ENCODE data around the gene CNTNAP4. TPM values are rescaled to one million over a fixed set of nuclear protein-coding genes. Genes with fewer than 3 reads are reported as not detected.

The CNTNAP4 gene
- total RNA-seq, 1 experiment from 2014 or later: not detected

DNA sequence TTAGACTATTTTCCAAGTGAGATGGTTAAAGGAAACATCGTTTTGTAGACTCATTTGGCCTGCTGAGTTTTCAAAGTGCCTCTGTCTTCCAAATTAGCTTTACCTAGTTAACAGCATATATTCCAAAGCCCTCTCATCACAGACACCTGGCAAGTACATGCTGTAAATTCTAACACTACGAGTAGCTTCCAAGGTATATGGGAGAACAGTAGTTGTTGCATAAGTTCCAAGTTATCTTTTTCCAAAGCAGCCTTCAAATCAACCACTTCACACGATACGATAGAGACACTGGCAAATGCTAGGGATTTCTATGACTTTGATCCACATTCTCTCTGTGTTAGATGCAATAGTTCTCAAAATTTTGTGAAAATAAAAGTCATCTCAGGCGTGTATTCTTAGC lies 299.3 kb downstream of the CNTNAP4 start:
- Histone ChIP-seq H3K9ac (ENCODE audit: low read length) (no peak overlapping the region), H3K9me2 (ENCODE audit: insufficient read depth) (no peaks in the 10 kb centered on the region), H3K9me3 (ENCODE audit: control insufficient read depth in 1 of 2, insufficient read depth in 1 of 2, low read depth in 1 of 2, low read length in 2 of 2) (peaks cover 0 to 3% of the 10 kb centered on the region in 2 experiments; a peak in 2 of 4 replicates), H3K79me2 (ENCODE audit: insufficient read depth, low read length) (no peaks in the 10 kb centered on the region), H3K27me3 (ENCODE audit: insufficient read depth, low read length) (no peaks in the 10 kb centered on the region), H3K27ac (ENCODE audit: low read depth, low read length) (no peak overlapping the region), H3K4me1 (ENCODE audit: control insufficient read depth in 1 of 2, insufficient read depth in 2 of 2, low read length in 2 of 2) (no peaks in the 10 kb centered on the region), H3K4me2 (ENCODE audit: low read length) (no peak overlapping the region), H4K20me1 (ENCODE audit: insufficient read depth) (no peaks in the 10 kb centered on the region), H3K36me3 (ENCODE audit: control insufficient read depth in 1 of 2, insufficient read depth in 2 of 2, low read length in 2 of 2) (no peaks in the 10 kb centered on the region; a peak in 1 of 4 replicates), H3K4me3 (replicated peaks in 1 of 2; ENCODE audit: low read depth in 1 of 2, low read length in 2 of 2) (no peak overlapping the region), H2AFZ (ENCODE audit: low read depth, low read length, poor library complexity, severe bottlenecking) (no peak overlapping the region)
- POLR2A ChIA-PET: no interaction called here
- intact Hi-C loops (cut with micrococcal nuclease): no loop called here
- CTCF ChIA-PET: no interaction called here
- DNase-seq (ENCODE audit: low read depth, low spot score): no peak
- no peak for ATAC-seq
- RAD21 ChIA-PET (ENCODE audit: low non-redundant PET in 1 of 2, low total read pairs in 2 of 2, uncharacterized antibody in 2 of 2, unreplicated experiment in 2 of 2): no interaction called here
- no TSS peak for BruUV-seq (replicated peaks)
- no peak for TF ChIP-seq POLR2AphosphoS5 (IDR thresholded peaks at IDR 0.05; ENCODE audit: low read depth, low read length)
- TF ChIP-seq, protein P1, sequence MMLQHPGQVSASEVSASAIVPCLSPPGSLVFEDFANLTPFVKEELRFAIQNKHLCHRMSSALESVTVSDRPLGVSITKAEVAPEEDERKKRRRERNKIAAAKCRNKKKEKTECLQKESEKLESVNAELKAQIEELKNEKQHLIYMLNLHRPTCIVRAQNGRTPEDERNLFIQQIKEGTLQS (IDR thresholded peaks at IDR 0.05): no peak
- TF ChIP-seq SRF (IDR thresholded peaks at IDR 0.05; ENCODE audit: low read depth): no peak
- no peak for TF ChIP-seq ZFX (IDR thresholded peaks at IDR 0.05)
- no peak for TF ChIP-seq RAD21 (IDR thresholded peaks at IDR 0.05; ENCODE audit: low read depth)
- TF ChIP-seq CEBPB (IDR thresholded peaks at IDR 0.05; ENCODE audit: low read depth): no peak
- no peak for TF ChIP-seq ZNF274 (IDR thresholded peaks at IDR 0.05; ENCODE audit: low read depth, low read length)
- no peak for TF ChIP-seq EZH2phosphoT487 (IDR thresholded peaks at IDR 0.05; ENCODE audit: borderline replicate concordance)
- no peak for TF ChIP-seq EZH2 (IDR thresholded peaks at IDR 0.05)
- TF ChIP-seq, protein P2, sequence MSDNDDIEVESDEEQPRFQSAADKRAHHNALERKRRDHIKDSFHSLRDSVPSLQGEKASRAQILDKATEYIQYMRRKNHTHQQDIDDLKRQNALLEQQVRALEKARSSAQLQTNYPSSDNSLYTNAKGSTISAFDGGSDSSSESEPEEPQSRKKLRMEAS (IDR thresholded peaks at IDR 0.05): no peak
- no peak for TF ChIP-seq CBX3 (IDR thresholded peaks at IDR 0.05; ENCODE audit: low read depth)
- TF ChIP-seq, protein P3, sequence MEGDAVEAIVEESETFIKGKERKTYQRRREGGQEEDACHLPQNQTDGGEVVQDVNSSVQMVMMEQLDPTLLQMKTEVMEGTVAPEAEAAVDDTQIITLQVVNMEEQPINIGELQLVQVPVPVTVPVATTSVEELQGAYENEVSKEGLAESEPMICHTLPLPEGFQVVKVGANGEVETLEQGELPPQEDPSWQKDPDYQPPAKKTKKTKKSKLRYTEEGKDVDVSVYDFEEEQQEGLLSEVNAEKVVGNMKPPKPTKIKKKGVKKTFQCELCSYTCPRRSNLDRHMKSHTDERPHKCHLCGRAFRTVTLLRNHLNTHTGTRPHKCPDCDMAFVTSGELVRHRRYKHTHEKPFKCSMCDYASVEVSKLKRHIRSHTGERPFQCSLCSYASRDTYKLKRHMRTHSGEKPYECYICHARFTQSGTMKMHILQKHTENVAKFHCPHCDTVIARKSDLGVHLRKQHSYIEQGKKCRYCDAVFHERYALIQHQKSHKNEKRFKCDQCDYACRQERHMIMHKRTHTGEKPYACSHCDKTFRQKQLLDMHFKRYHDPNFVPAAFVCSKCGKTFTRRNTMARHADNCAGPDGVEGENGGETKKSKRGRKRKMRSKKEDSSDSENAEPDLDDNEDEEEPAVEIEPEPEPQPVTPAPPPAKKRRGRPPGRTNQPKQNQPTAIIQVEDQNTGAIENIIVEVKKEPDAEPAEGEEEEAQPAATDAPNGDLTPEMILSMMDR (IDR thresholded peaks at IDR 0.05 in 2 of 3, conservative IDR thresholded peaks at IDR 0.05 in 1 of 3; ENCODE audit: borderline replicate concordance in 1 of 3, insufficient read depth in 1 of 3, low read depth in 2 of 3, low read length in 2 of 3): no peak
- TF ChIP-seq YY1 (IDR thresholded peaks at IDR 0.05; ENCODE audit: extremely low read depth, insufficient replicate concordance, low read depth, low read length): no peak
- TF ChIP-seq EGR1 (IDR thresholded peaks at IDR 0.05; ENCODE audit: low read depth): no peak
- TF ChIP-seq ELF1 (IDR thresholded peaks at IDR 0.05; ENCODE audit: borderline replicate concordance, low read depth): no peak

Measured in HCT116 (cell line).